Measurements from ENCODE around the gene RPF1. TPM values are rescaled to one million over a fixed set of nuclear protein-coding genes. Genes with fewer than 3 reads are reported as not detected.
A peak's percentile ranks its signal among the peaks of the same experiment; 100 is the strongest.

Gene RPF1
- total RNA-seq (2021) = 18.9 and 23.4 TPM in 2 replicates
- percentile 89 among the genes with signal in this experiment for Bru-seq, nascent RNA
- BruChase-seq, experiment 1, labeled RNA remaining after a 2-hour chase = percentile 75 among the genes with signal in this experiment
- percentile 80 among the genes with signal in this experiment for BruChase-seq, experiment 2, labeled RNA remaining after a 6-hour chase
- long read RNA-seq, transcript RPF1-201 (9 exons, 1,385 nt) = major isoform, 53 of 61 reads
- long read RNA-seq, partial matches to known transcripts = 4 of 61 reads
- long read RNA-seq, other reads (novel, unspliced or antisense) = 4 of 61 reads

- intact Hi-C loops (cut with micrococcal nuclease; ENCODE audit: unreplicated experiment) = no loop called here
- ChIA-PET CTCF (interaction anchor here (0.6 kb wide), 1 partner anchor 99 kb away, joined by 3 read pairs; no protein-coding TSS in a partner anchor), POLR2A (ENCODE audit: unreplicated experiment) (interaction anchor here (0.8 kb wide), 1 partner anchor 95 kb away, joined by 4 read pairs; the partner anchor contains the start of gene CTBS)
- Histone ChIP-seq H2AFZ (peak within 1 kb of the TSS; percentile 99), H3K27ac (peak within 1 kb of the TSS; percentile 69), H3K9me2 (ENCODE audit: insufficient read depth) (no peaks in the 10 kb centered on the region), H3K4me3 (peak within 1 kb of the TSS; percentile 67), H3F3A (ENCODE audit: insufficient read depth, low read depth) (no peaks in the 10 kb centered on the region), H3K4me1 (replicated peaks; ENCODE audit: insufficient read depth) (peaks cover 22% of the 10 kb centered on the region), H4K20me1 (ENCODE audit: insufficient read depth) (peaks cover 19% of the 10 kb centered on the region), H3K9me3 (ENCODE audit: insufficient read depth, low read depth) (peaks cover 4% of the 10 kb centered on the region), H3K27me3 (ENCODE audit: insufficient read depth, low read depth) (no peaks in the 10 kb centered on the region), H3K4me2 (peak within 1 kb of the TSS; percentile 87), H3K79me2 (ENCODE audit: low read depth) (peaks cover 45% of the 10 kb centered on the region), H3K36me3 (ENCODE audit: low read depth) (peaks cover 31% of the 10 kb centered on the region)
- DNase-seq = peak; percentile 67 to 68
- TSS peak; percentile 86 for BruUV-seq (replicated peaks)
- TF ChIP-seq CTCF (conservative IDR thresholded peaks at IDR 0.05) (no peak), EZH2 (IDR thresholded peaks at IDR 0.05; ENCODE audit: low read depth) (no peak)
These were observed at the start of gene RPF1 for GRCh38 chr1:84478876-84479868. Gene RPF1, plus strand, starts transcription at chr1:84479266. Its CDS starts 16 bp downstream, at chr1:84479282.

- Histone ChIP-seq H3K9me3 (ENCODE audit: insufficient read depth, low read depth) (peaks cover 13% of the 10 kb centered on the region; the same call in 1 of the 2 replicates), H3K4me1 (replicated peaks; ENCODE audit: insufficient read depth) (peaks cover 39% of the 10 kb centered on the region), H2AFZ (no peak overlapping the region), H3K27me3 (ENCODE audit: insufficient read depth, low read depth) (no peaks in the 10 kb centered on the region), H3K36me3 (ENCODE audit: low read depth) (no peaks in the 10 kb centered on the region), H3K27ac (no peak overlapping the region), H4K20me1 (ENCODE audit: insufficient read depth) (no peaks in the 10 kb centered on the region), H3K4me3 (no peak overlapping the region), H3K4me2 (no peak overlapping the region), H3F3A (ENCODE audit: insufficient read depth, low read depth) (peaks cover 12% of the 10 kb centered on the region), H3K79me2 (ENCODE audit: low read depth) (no peaks in the 10 kb centered on the region), H3K9me2 (ENCODE audit: insufficient read depth) (no peaks in the 10 kb centered on the region)
- ChIA-PET CTCF (no interaction called here), POLR2A (ENCODE audit: unreplicated experiment) (no interaction called here)
- TF ChIP-seq CTCF (conservative IDR thresholded peaks at IDR 0.05) = no peak
- TF ChIP-seq EZH2 (IDR thresholded peaks at IDR 0.05; ENCODE audit: low read depth) = no peak
- BruUV-seq (replicated peaks) = no TSS peak
- DNase-seq = no peak
- intact Hi-C loops (cut with micrococcal nuclease; ENCODE audit: unreplicated experiment) = no loop called here
These were observed 48.5 kb upstream of the RPF1 start for GRCh38 chr1:84430546-84430945.
